Stimulated activated CD4-positive, alpha-beta T cell treated with anti-CD3 and anti-CD28 coated beads, Interleukin-15, amount 100 ng/mL, for 1 hour (primary cell): Measurements from ENCODE around the gene HEXIM1.
"Not testable (repeated sequence)": the region's sequence is repeated elsewhere in the genome, so short reads cannot be mapped to it uniquely, and the experiment has no call there.

Experiments used
- DNase-seq, 2 donors: peaks; one replicate each; pipeline ENCODE4 v3.0.0-alpha.2; 2020; ENCODE audit warnings: low read depth in 1 of 2, low spot score in 1 of 2

The HEXIM1 gene

DNA sequence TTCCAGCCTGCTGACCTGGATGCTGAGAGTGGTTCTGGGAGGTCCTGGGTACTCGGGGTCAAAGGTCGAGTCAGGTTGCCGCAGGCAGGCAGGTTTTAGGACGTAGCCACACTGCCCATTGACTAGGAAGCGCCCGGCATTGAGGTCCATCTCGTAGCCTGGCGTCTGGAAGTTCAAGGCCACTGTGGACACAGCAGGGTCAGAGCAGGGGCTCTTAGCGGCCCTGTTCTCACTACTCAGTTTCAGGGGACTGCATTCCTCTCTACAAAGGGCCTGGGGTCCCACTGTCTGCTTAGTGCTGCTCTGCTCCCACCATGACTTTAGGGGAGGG, 34.9 kb upstream of the HEXIM1 start:
- DNase-seq: no peak

DNA sequence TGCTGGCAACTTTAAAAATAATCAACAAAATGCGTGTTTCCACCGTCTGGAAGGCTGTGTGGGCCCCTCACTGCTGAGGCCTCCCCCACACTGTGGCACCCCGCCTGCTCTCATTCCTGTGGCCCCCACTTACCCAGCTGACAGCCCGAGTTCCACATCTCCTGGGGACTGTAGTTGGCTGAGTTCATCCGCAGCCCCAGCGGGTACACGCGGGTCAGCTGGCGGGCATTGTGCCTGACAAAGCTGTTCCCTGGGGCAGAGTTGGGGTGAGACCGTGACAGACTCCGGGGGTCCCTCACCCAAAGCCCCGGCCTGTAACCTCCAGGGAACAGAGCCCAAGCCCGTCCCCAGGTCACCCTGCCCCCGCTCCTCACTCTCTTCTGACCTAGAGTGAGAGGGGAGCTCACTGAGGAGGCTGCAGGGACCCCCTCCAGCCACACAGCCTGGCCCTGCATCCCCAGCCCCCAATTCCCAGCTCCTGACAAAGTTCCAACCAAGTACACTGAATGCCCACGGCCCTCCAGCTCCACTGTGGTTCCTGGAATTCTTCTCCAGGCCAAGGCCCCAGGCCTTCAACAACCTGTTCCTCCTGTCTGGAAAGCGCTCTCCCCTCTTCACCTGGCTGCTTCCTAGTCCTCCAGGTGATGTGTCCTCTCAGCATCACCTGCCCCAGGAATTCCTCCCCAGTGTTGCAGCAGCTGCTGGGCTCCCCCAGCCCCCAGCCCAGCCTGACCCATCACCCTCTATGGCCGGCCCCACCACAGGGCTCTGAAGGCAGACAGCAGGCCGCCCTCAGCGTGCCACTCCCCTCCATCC, 34.0 kb upstream of the HEXIM1 start:
- no peak for DNase-seq

DNA sequence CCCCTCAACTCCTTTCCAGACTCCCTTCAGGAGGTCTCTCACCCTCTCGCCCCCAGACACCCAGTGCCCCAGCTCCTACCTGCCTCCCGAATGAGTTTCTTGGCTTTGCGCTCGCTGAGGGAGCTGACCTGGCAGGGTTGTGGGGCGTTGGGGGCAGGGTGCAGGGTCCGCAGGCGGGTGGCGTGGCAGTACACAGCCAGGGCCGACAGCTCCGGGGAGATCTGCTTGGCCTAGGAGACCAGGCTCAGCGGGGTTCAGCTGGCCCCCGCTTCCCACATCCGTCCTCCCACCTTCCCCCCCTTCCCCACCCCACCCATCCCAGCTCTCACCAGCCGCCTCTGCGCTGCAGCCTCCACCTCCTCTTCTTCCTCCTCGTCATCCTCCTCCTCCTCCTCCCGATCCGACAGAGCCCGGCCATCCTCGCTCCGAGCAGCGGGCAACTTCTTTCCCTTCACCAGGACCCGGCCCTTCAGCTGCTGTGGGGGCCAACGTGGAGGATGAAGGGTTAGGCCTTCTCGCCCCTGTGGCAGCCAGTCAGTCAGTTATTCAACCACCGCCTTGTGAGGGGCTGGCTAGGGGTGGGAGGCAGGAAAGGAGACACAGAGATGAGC, 33.2 kb upstream of the HEXIM1 start:
- no peak for DNase-seq

- no peak for DNase-seq
Measured at GRCh38 chr17:45115871-45116270, 32.4 kb upstream of the HEXIM1 start.

- no peak for DNase-seq
Measured at GRCh38 chr17:45116434-45117016, 31.8 kb upstream of the HEXIM1 start.

- no peak for DNase-seq
Measured at GRCh38 chr17:45117334-45117733, 30.9 kb upstream of the HEXIM1 start.

GRCh38 chr17:45117848-45118646, 30.2 kb upstream of the HEXIM1 start:
- DNase-seq: no peak

GRCh38 chr17:45118691-45119090, 29.6 kb upstream of the HEXIM1 start:
- no peak for DNase-seq

GRCh38 chr17:45119964-45120363, 28.3 kb upstream of the HEXIM1 start:
- DNase-seq: no peak

- no peak for DNase-seq
Measured at GRCh38 chr17:45120558-45120957, 27.7 kb upstream of the HEXIM1 start.

- no peak for DNase-seq
Measured at GRCh38 chr17:45121055-45121454, 27.2 kb upstream of the HEXIM1 start.

GRCh38 chr17:45123076-45123770, 25.1 kb upstream of the HEXIM1 start:
- no peak for DNase-seq

- no peak for DNase-seq
Measured at GRCh38 chr17:45123930-45124796, 24.1 kb upstream of the HEXIM1 start.

- DNase-seq: not testable (repeated sequence)
Measured at GRCh38 chr17:45124797-45125122, 23.5 kb upstream of the HEXIM1 start.

DNA sequence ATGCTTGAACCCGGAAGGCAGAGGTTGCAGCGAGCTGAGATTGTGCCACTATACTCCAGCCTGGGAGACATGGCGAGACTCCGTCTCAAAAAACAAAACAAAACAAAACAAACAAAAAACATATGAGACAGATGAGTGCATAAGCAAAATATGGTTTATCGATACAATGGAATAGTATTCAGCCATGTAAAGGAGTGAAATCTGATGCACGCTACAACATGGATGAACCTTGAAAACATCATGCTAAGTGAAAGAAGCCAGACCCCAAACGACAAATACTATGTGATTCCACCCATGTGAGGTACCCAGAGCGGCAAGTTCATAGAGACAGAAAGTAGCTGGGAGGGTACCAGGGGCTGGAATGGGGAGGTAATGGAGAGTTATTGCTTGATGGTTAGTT, 22.8 kb upstream of the HEXIM1 start:
- no peak for DNase-seq

DNA sequence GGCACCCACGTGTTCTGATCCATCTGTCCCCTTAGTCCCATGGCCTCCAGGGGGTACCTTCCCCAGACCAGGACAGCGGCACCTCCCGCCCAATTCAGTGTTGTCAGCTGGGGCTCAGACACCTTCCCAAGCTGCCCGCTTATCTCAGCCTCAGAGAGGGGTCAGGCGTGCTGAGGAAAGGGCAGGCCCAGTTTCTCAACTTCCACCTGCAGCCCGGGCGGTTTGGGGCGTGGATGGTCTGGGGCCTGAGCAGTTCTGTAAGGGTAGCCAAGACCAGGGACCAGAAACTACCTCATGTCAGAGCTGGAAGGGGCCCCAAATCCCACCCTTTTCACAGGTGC, 21.1 kb upstream of the HEXIM1 start:
- DNase-seq: no peak

DNA sequence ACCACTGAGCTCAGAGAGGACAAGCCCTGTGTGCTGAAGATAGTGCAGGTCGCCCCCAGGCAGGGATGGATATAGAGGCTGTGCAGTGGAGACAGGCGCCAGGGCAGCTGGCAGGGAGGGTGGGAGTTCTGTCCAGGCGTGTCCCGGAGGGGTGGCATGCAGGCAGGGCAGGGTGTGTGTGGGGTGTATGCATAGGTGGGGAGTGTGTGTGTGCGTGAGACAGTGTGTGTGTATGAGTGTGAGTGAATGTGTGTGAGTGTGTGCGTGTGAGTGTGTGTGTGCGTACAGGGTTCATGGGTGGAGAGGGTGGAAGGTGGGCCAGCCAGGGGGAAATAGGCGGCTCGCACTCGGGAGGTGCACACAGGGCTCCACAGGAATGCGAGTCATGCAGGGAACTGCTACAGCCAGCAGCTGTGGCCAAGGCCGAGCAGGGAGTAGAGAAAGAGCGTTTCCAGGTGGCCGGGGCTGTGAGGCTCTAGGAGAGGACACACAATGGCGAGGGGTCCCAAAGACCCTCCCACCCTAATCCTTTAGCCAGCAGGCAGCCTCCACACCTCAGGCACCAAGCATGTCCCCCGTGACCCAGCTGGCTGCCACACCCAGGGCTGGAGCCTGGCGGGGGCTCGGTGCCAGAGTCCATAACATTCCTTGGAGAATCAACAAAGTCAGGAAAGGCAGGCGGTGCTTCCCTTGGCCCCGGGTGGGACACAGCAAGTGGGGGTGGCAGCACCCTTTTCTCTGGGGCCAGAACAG, 20.6 kb upstream of the HEXIM1 start:
- no peak for DNase-seq

DNA sequence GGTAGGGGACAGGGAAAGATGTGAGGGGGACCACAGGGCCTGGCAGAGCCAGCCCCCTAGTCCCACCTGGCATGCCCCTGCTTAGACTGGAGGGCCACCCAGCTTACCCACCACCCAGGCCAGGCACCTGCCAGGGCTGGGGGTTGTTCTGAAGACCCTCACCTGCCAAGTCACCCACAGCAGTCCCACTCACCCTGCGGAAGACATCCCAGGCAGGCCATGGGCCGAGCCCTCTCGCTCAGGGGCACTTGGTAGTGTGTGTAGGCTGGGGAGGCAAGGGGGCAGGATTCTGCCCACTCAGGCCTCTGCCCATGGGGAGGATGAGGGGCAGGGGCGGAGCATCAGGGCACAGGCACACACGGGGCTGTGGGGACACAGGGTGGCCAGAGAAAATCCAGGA, 19.9 kb upstream of the HEXIM1 start:
- no peak for DNase-seq

DNA sequence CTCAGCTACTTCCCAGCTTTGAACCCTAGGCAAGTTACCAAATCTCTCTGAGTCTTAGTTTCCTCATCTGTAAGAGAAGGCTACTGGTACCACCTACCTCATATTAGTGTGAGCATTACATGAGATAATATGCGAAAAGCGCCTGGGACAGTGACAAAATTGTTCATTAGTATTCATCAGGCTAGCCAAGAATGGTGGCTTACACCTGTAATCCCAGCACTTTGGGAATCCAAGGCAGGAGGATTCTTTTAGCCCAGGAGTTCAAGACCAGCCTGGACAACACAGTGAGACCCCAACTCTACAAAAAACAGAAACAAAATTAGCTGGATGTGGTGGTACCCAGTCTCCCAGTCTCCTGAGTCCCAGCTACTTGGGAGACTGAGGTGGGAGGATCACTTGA, 19.3 kb upstream of the HEXIM1 start:
- DNase-seq: no peak

DNA sequence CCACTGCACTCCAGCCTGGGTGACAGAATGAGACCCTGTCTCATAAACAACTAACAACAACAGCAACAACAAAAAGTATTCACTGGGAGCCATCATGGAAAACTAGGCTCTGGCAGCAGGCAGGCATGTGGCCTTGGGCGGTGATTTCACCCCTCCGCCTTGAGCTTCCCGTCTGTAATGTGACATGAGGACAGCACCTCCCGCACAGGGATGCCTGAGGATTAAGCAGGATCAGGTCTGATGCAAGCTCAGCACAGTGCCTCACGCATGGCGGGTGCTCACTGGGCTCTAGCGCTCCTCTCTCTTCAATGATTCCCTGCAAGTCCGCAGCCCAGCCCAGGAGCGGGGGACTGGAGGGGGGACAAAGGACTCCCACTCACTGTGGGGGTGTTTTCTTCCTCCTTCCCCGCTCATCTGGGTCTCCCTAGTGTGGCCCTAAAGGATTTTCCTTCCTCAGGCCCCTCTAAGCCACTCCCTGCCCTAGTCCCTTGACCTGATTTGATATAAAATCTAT, 18.8 kb upstream of the HEXIM1 start:
- DNase-seq: no peak
